ENCODE measurements around the gene NVL. TPM values are rescaled to one million over a fixed set of nuclear protein-coding genes. Genes with fewer than 3 reads are reported as not detected.
"Not testable (repeated sequence)": the region's sequence is repeated elsewhere in the genome, so short reads cannot be mapped to it uniquely, and the experiment has no call there.

Gene NVL
- total RNA-seq, 2 donors from 2014 or later: 19.9 to 39.5 TPM

DNA sequence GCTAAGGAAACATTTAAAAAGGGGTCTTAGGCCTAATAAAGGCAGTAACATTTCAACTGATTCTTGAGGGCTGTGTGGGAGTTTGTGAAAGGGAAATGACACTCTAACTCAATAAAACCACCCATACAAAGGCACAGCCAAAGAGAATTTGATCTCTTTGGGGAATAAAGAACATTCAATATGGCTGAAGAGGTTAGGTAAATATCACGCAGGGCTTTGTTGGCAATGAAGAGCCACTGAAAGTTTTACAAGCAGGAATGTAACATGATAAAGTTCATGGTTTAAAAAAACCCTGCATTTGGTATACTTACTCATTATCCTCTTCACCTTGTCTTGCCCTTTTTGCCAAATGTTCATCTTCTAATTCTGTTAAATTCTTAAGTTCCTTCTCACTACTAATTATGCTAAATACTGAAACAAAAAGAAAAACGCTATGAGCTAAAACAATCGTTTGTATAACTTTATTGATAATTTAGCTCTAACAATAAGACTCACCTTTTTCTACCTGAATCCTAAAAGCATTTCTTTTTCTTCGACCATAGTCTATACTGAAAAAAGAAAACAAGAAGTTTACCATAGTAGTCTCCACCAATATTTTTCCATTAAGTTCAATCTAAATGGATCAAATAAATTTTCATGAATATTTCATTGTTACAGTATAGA lies 12.5 kb downstream of the NVL start:
- Mint-ChIP-seq H3K36me3 (ENCODE audit: low read depth) (peaks cover 65% of the 10 kb centered on the region), H3K9me3 (no peaks in the 10 kb centered on the region), H3K4me3 (no peak overlapping the region), H3K4me1 (peaks cover 11% of the 10 kb centered on the region), H3K27me3 (no peaks in the 10 kb centered on the region), H3K27ac (peak overlapping the region; percentile 48)
- no peak for ATAC-seq (replicated peaks)

GRCh38 chr1:224312025-224312424 lies 17.9 kb downstream of the NVL start:
- Mint-ChIP-seq H3K27me3 (no peaks in the 10 kb centered on the region), H3K4me3 (no peak overlapping the region), H3K27ac (no peak overlapping the region), H3K4me1 (no peaks in the 10 kb centered on the region), H3K9me3 (no peaks in the 10 kb centered on the region), H3K36me3 (ENCODE audit: low read depth) (peaks cover 93% of the 10 kb centered on the region)
- no peak for ATAC-seq (replicated peaks)

GRCh38 chr1:224311503-224311902 lies 18.5 kb downstream of the NVL start:
- H3K4me3 Mint-ChIP-seq; H3K4me1 Mint-ChIP-seq; H3K27ac Mint-ChIP-seq; ATAC-seq (replicated peaks); H3K9me3 Mint-ChIP-seq; H3K27me3 Mint-ChIP-seq: not testable (repeated sequence)
- peaks cover 93% of the 10 kb centered on the region for H3K36me3 Mint-ChIP-seq (ENCODE audit: low read depth)

GRCh38 chr1:224308064-224308463 lies 21.9 kb downstream of the NVL start:
- H3K4me1 Mint-ChIP-seq: no peaks in the 10 kb centered on the region
- no peak overlapping the region for H3K4me3 Mint-ChIP-seq
- H3K9me3 Mint-ChIP-seq: no peaks in the 10 kb centered on the region
- H3K27ac Mint-ChIP-seq: no peak overlapping the region
- H3K27me3 Mint-ChIP-seq: no peaks in the 10 kb centered on the region
- H3K36me3 Mint-ChIP-seq (ENCODE audit: low read depth): peaks cover 93% of the 10 kb centered on the region
- no peak for ATAC-seq (replicated peaks)

GRCh38 chr1:224304767-224305166 lies 25.2 kb downstream of the NVL start:
- H3K9me3 Mint-ChIP-seq: no peaks in the 10 kb centered on the region
- H3K36me3 Mint-ChIP-seq (ENCODE audit: low read depth): peaks cover 95% of the 10 kb centered on the region
- no peaks in the 10 kb centered on the region for H3K4me1 Mint-ChIP-seq
- no peak overlapping the region for H3K4me3 Mint-ChIP-seq
- ATAC-seq (replicated peaks): no peak
- no peak overlapping the region for H3K27ac Mint-ChIP-seq
- H3K27me3 Mint-ChIP-seq: no peaks in the 10 kb centered on the region

GRCh38 chr1:224302947-224303346 lies 27.0 kb downstream of the NVL start:
- no peak overlapping the region for H3K4me3 Mint-ChIP-seq
- no peaks in the 10 kb centered on the region for H3K27me3 Mint-ChIP-seq
- H3K27ac Mint-ChIP-seq: no peak overlapping the region
- H3K9me3 Mint-ChIP-seq: no peaks in the 10 kb centered on the region
- no peaks in the 10 kb centered on the region for H3K4me1 Mint-ChIP-seq
- ATAC-seq (replicated peaks): no peak
- peaks cover 99% of the 10 kb centered on the region for H3K36me3 Mint-ChIP-seq (ENCODE audit: low read depth)

DNA sequence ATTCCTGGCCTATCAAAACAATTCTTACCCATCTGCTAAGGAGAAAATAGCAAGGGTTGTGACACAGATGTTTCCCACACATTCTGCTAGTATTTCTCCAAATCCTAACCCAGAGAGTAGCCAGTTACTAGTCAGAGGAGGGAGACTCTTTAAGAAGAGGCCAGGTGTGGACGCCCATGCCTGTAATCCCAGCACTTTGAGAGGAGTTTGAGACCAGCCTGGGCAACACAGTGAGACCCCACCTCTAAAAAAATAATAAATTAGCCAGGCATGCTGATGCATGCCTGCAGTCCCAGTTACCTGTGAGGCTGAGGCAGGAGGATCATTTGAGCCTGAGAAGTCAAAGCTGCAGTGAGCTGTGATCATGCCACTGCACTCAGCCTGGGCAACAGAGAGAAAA lies 28.6 kb downstream of the NVL start:
- Mint-ChIP-seq H3K27me3 (no peaks in the 10 kb centered on the region), H3K27ac (no peak overlapping the region), H3K36me3 (ENCODE audit: low read depth) (peaks cover 99% of the 10 kb centered on the region), H3K4me1 (no peaks in the 10 kb centered on the region), H3K4me3 (no peak overlapping the region), H3K9me3 (no peaks in the 10 kb centered on the region)
- ATAC-seq (replicated peaks): no peak

GRCh38 chr1:224300346-224300745 lies 29.6 kb downstream of the NVL start:
- H3K9me3 Mint-ChIP-seq: no peaks in the 10 kb centered on the region
- no peaks in the 10 kb centered on the region for H3K4me1 Mint-ChIP-seq
- H3K4me3 Mint-ChIP-seq: no peak overlapping the region
- no peaks in the 10 kb centered on the region for H3K27me3 Mint-ChIP-seq
- ATAC-seq (replicated peaks): peak; percentile 56
- peaks cover 98% of the 10 kb centered on the region for H3K36me3 Mint-ChIP-seq (ENCODE audit: low read depth)
- no peak overlapping the region for H3K27ac Mint-ChIP-seq

- ATAC-seq (replicated peaks): no peak
- Mint-ChIP-seq H3K9me3 (no peaks in the 10 kb centered on the region), H3K4me3 (no peak overlapping the region), H3K27me3 (no peaks in the 10 kb centered on the region), H3K27ac (no peak overlapping the region), H3K36me3 (ENCODE audit: low read depth) (peaks cover 97% of the 10 kb centered on the region), H3K4me1 (peaks cover 4% of the 10 kb centered on the region)
Observed at GRCh38 chr1:224298346-224299330, 31.3 kb downstream of the NVL start.

DNA sequence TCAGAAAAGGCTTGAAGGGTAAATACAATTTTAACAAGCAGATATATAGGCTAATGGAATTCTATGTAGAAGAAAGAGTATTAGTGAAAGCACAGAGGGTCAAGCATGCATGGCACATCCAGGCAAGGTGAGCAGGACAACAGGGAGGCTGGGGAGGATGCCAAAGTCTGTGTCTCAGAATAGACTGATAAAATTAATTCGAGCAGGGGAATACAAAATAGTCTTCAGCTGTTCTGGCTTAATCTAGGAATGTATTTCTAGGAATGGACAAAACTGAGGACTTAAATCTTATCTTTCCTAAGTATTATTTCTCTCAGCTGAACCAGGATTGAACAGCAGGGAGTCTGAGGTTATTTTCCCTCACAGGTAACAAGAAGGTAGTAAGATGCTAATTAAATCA lies 35.2 kb downstream of the NVL start:
- Mint-ChIP-seq H3K4me1 (peaks cover 4% of the 10 kb centered on the region), H3K36me3 (ENCODE audit: low read depth) (peaks cover 91% of the 10 kb centered on the region)
- ATAC-seq (replicated peaks): no peak

GRCh38 chr1:224292419-224292818 lies 37.6 kb downstream of the NVL start:
- no peak for ATAC-seq (replicated peaks)
- no peak overlapping the region for H3K4me3 Mint-ChIP-seq
- H3K9me3 Mint-ChIP-seq: no peaks in the 10 kb centered on the region
- peaks cover 88% of the 10 kb centered on the region for H3K36me3 Mint-ChIP-seq (ENCODE audit: low read depth)
- no peaks in the 10 kb centered on the region for H3K27me3 Mint-ChIP-seq
- H3K27ac Mint-ChIP-seq: no peak overlapping the region
- H3K4me1 Mint-ChIP-seq: peaks cover 4% of the 10 kb centered on the region

More for the DNA sequence above, 35.2 kb downstream of the NVL start:
- no peaks in the 10 kb centered on the region for H3K27me3 Mint-ChIP-seq
- H3K4me3 Mint-ChIP-seq: no peak overlapping the region
- no peaks in the 10 kb centered on the region for H3K9me3 Mint-ChIP-seq
- peak overlapping the region; percentile 24 for H3K27ac Mint-ChIP-seq

DNA sequence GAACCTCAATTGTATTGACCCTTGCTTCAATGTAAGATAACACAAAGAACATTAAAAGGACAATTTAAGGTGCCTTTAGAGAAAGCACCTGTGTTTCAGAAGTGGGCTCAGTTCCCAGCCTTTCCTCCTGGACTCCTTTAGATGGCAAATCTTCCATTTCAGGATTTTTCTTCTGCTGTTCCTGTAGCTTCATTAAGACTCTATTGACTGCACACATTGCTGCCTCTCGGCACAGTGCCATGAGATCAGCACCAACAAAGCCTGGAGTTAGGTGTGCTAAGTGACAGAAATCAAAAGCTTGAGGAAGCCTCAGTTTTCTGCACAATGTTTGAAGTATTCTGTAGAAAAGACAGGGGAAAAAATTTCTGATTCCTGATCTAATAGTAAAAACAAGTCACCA lies 40.6 kb downstream of the NVL start:
- no peaks in the 10 kb centered on the region for H3K9me3 Mint-ChIP-seq
- no peak overlapping the region for H3K4me3 Mint-ChIP-seq
- no peak overlapping the region for H3K27ac Mint-ChIP-seq
- no peaks in the 10 kb centered on the region for H3K4me1 Mint-ChIP-seq
- ATAC-seq (replicated peaks): no peak
- H3K36me3 Mint-ChIP-seq (ENCODE audit: low read depth): peaks cover 89% of the 10 kb centered on the region
- H3K27me3 Mint-ChIP-seq: no peaks in the 10 kb centered on the region

DNA sequence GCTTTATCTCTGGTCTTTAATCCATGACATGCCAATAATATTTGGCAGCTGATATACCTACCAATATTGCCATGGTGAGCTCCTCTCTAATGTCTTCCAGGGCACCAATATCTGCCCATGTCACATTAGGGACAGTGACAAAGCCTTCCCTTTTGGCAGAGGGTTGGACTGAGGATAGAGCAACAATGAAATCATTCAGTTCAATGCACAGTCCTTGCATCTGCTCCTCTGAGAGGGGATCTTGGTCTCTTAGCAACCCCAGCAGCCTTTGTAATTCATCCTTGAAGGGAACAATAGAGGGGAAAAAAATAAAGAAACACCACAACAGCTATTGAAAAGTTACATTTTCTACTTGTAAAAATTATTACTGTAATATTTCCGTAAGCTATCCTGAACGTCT lies 42.3 kb downstream of the NVL start:
- no peaks in the 10 kb centered on the region for H3K9me3 Mint-ChIP-seq
- no peak overlapping the region for H3K27ac Mint-ChIP-seq
- no peak overlapping the region for H3K4me3 Mint-ChIP-seq
- peaks cover 89% of the 10 kb centered on the region for H3K36me3 Mint-ChIP-seq (ENCODE audit: low read depth)
- no peak for ATAC-seq (replicated peaks)
- no peaks in the 10 kb centered on the region for H3K4me1 Mint-ChIP-seq
- no peaks in the 10 kb centered on the region for H3K27me3 Mint-ChIP-seq

- Mint-ChIP-seq H3K4me3 (no peak overlapping the region), H3K36me3 (ENCODE audit: low read depth) (peaks cover 90% of the 10 kb centered on the region), H3K27ac (no peak overlapping the region), H3K9me3 (no peaks in the 10 kb centered on the region), H3K4me1 (no peaks in the 10 kb centered on the region), H3K27me3 (no peaks in the 10 kb centered on the region)
- no peak for ATAC-seq (replicated peaks)
Observed at GRCh38 chr1:224282140-224282539, 47.8 kb downstream of the NVL start.
